ENCODE data around the gene BABAM2.

Gene BABAM2

GRCh38 chr2:28135324-28135723, 244.8 kb downstream of the BABAM2 start:
- no peak for ATAC-seq

GRCh38 chr2:28135799-28136198, 245.3 kb downstream of the BABAM2 start:
- no peak for ATAC-seq

GRCh38 chr2:28136556-28136955, 246.0 kb downstream of the BABAM2 start:
- ATAC-seq: no peak

- ATAC-seq: no peak
These were observed 246.7 kb downstream of the BABAM2 start for GRCh38 chr2:28137221-28137620.

- ATAC-seq: no peak
These were observed 251.9 kb downstream of the BABAM2 start for GRCh38 chr2:28142386-28142785.

- ATAC-seq: no peak
These were observed 257.5 kb downstream of the BABAM2 start for GRCh38 chr2:28148000-28148399.

- ATAC-seq: no peak
These were observed 258.0 kb downstream of the BABAM2 start for GRCh38 chr2:28148566-28148965.

GRCh38 chr2:28150236-28150915, 259.8 kb downstream of the BABAM2 start:
- no peak for ATAC-seq

- no peak for ATAC-seq
These were observed 260.5 kb downstream of the BABAM2 start for GRCh38 chr2:28150994-28151393.

GRCh38 chr2:28152585-28153280, 262.2 kb downstream of the BABAM2 start:
- no peak for ATAC-seq

- ATAC-seq: no peak
These were observed 263.3 kb downstream of the BABAM2 start for GRCh38 chr2:28153851-28154250.

GRCh38 chr2:28155086-28155485, 264.6 kb downstream of the BABAM2 start:
- ATAC-seq: no peak

- no peak for ATAC-seq
These were observed 265.1 kb downstream of the BABAM2 start for GRCh38 chr2:28155627-28156026.

- no peak for ATAC-seq
These were observed 268.3 kb downstream of the BABAM2 start for GRCh38 chr2:28158791-28159190.

- ATAC-seq: no peak
These were observed 270.5 kb downstream of the BABAM2 start for GRCh38 chr2:28160986-28161425.

- no peak for ATAC-seq
These were observed 270.9 kb downstream of the BABAM2 start for GRCh38 chr2:28161466-28161865.

- no peak for ATAC-seq
These were observed 272.0 kb downstream of the BABAM2 start for GRCh38 chr2:28162564-28162963.

- no peak for ATAC-seq
These were observed 272.5 kb downstream of the BABAM2 start for GRCh38 chr2:28163028-28163427.

- ATAC-seq: no peak
These were observed 273.2 kb downstream of the BABAM2 start for GRCh38 chr2:28163627-28164279.

- ATAC-seq: no peak
These were observed 273.8 kb downstream of the BABAM2 start for GRCh38 chr2:28164280-28164801.

GRCh38 chr2:28165087-28165635, 274.6 kb downstream of the BABAM2 start:
- no peak for ATAC-seq

GRCh38 chr2:28166956-28167355, 276.4 kb downstream of the BABAM2 start:
- no peak for ATAC-seq

- ATAC-seq: no peak
These were observed 277.8 kb downstream of the BABAM2 start for GRCh38 chr2:28168376-28168775.

Measured in activated CD4-positive, CD25-positive, alpha-beta regulatory T cell treated with anti-CD3 and anti-CD28 coated beads, Interleukin-2, amount 50 U/mL, for 24 hours (primary cell).